Keratinocyte (primary cell): Measurements from ENCODE around the gene PPP1R3E. TPM values are rescaled to one million over a fixed set of nuclear protein-coding genes. Genes with fewer than 3 reads are reported as not detected.

ENCODE experiments used
- DNase-seq: peaks from one replicate; pipeline ENCODE4 v3.0.0-alpha.2; 2011; ENCODE audit warnings: low read depth, missing footprints, low spot score
- FAIRE-seq: peaks from 2 replicates; lab custom pipeline; 2011; peaks lifted over from hg19 to GRCh38; lab: Jason Lieb, UNC
- H2AFZ ChIP-seq: 2 replicates; pipeline ENCODE4 v1.6.0; 2012; ENCODE audit warnings: low read length, control low read depth, inconsistent platforms; ENCODE audit not compliant: control insufficient read depth
- H3K27ac ChIP-seq: 2 replicates; pipeline ENCODE4 v1.5.1; 2011; ENCODE audit warnings: low read length; ENCODE audit not compliant: control insufficient read depth, insufficient read depth
- H3K27me3 ChIP-seq: 3 replicates; pipeline ENCODE4 v1.6.0; 2011; ENCODE audit warnings: low read length; ENCODE audit not compliant: control insufficient read depth, insufficient read depth; ENCODE audit errors: extremely low read depth
- H3K36me3 ChIP-seq, 2 experiments: 2 replicates in 1 of 2; 3 replicates in 1 of 2; pipeline ENCODE4 v1.5.1; 2011; ENCODE audit warnings: low read length in 2 of 2, mild to moderate bottlenecking in 1 of 2; ENCODE audit not compliant: control insufficient read depth in 2 of 2, insufficient read depth in 2 of 2; ENCODE audit errors: extremely low read depth in 1 of 2
- H3K4me1 ChIP-seq: 3 replicates; pipeline ENCODE4 v1.5.1; 2011; ENCODE audit warnings: low read length; ENCODE audit not compliant: control insufficient read depth, insufficient read depth; ENCODE audit errors: extremely low read depth
- H3K4me2 ChIP-seq: 3 replicates; pipeline ENCODE4 v1.6.0; 2011; ENCODE audit warnings: low read depth, low read length; ENCODE audit not compliant: control insufficient read depth, insufficient read depth; ENCODE audit errors: extremely low read depth
- H3K4me3 ChIP-seq, 3 experiments: fragments of 200-600 bp in 1 of 3; sonication (generic) in 1 of 3; 2 replicates in 2 of 3; 3 replicates in 1 of 3; pipeline ENCODE4 v1.5.1; 2011 to 2016; ENCODE audit warnings: low read length in 3 of 3, mild to moderate bottlenecking in 3 of 3, control low read depth in 2 of 3, inconsistent platforms in 1 of 3, low read depth in 1 of 3, mixed read lengths in 1 of 3, mixed run types in 1 of 3, moderate library complexity in 1 of 3; ENCODE audit not compliant: control insufficient read depth in 2 of 3, insufficient read depth in 2 of 3; ENCODE audit errors: extremely low read depth in 1 of 3
- H3K79me2 ChIP-seq: 2 replicates; pipeline ENCODE4 v1.6.0; 2012; ENCODE audit warnings: low read length; ENCODE audit not compliant: control insufficient read depth, insufficient read depth
- H3K9ac ChIP-seq: 3 replicates; pipeline ENCODE4 v1.6.0; 2011; ENCODE audit warnings: low read length; ENCODE audit not compliant: control insufficient read depth, insufficient read depth; ENCODE audit errors: extremely low read depth
- H3K9me1 ChIP-seq: 3 replicates; pipeline ENCODE4 v1.6.0; 2011; ENCODE audit warnings: low read length; ENCODE audit not compliant: control insufficient read depth, insufficient read depth; ENCODE audit errors: extremely low read depth
- H3K9me3 ChIP-seq: 2 replicates; pipeline ENCODE4 v1.5.1; 2012; ENCODE audit warnings: low read depth, low read length; ENCODE audit not compliant: control insufficient read depth
- H4K20me1 ChIP-seq: 3 replicates; pipeline ENCODE4 v1.6.0; 2011; ENCODE audit warnings: low read length; ENCODE audit not compliant: control insufficient read depth, insufficient read depth; ENCODE audit errors: extremely low read depth
- EZH2 ChIP-seq: IDR thresholded peaks from one replicate; pipeline ENCODE4 v1.6.1; 2012; ENCODE audit warnings: inconsistent platforms, mild to moderate bottlenecking, low read length, moderate library complexity
- dilution Hi-C: fragments of 300-500 bp; cut with MboI; formaldehyde crosslinking; loops from one replicate; pipeline ENCODE4 v1.7.0; 2020; ENCODE audit warnings: low sequenced_read_pairs; ENCODE audit not compliant: extremely low pct_ligation_motif_present
- polyA plus RNA-seq, 5 experiments: library from polyadenylated mRNA; depleted of rRNA in 3 of 5; stranded (reverse) in 3 of 5; stranded (forward) in 1 of 5; unstranded in 1 of 5; fragments of >200 nt; gene quantifications; 1 replicate in 1 of 5; 2 replicates in 3 of 5; 3 replicates in 1 of 5; pipeline versions ENCODE4 v1.2.1 to v1.2.3, GENCODE V29; 2011 to 2012; ENCODE audit warnings: missing spikeins in 2 of 5, low read depth in 1 of 5, low replicate concordance in 1 of 5
- TF ChIP-seq, protein P1 (sequence below), 3 experiments: IDR thresholded peaks in 1 of 3; conservative IDR thresholded peaks in 1 of 3; optimal IDR thresholded peaks in 1 of 3; 2 replicates in 2 of 3; 3 replicates in 1 of 3; pipeline versions ENCODE3 to v1.5.1; 2011; ENCODE audit warnings: low read length in 3 of 3, mild to moderate bottlenecking in 3 of 3, moderate library complexity in 2 of 3, control low read depth in 1 of 3, inconsistent platforms in 1 of 3; ENCODE audit not compliant: insufficient read depth in 2 of 3; ENCODE audit errors: extremely low read depth in 1 of 3

PPP1R3E gene
- polyA plus RNA-seq, 1 donor (not counting 4 experiments of a cell fraction or from before 2014, with no cell fraction given) = 2.5 TPM

DNA sequence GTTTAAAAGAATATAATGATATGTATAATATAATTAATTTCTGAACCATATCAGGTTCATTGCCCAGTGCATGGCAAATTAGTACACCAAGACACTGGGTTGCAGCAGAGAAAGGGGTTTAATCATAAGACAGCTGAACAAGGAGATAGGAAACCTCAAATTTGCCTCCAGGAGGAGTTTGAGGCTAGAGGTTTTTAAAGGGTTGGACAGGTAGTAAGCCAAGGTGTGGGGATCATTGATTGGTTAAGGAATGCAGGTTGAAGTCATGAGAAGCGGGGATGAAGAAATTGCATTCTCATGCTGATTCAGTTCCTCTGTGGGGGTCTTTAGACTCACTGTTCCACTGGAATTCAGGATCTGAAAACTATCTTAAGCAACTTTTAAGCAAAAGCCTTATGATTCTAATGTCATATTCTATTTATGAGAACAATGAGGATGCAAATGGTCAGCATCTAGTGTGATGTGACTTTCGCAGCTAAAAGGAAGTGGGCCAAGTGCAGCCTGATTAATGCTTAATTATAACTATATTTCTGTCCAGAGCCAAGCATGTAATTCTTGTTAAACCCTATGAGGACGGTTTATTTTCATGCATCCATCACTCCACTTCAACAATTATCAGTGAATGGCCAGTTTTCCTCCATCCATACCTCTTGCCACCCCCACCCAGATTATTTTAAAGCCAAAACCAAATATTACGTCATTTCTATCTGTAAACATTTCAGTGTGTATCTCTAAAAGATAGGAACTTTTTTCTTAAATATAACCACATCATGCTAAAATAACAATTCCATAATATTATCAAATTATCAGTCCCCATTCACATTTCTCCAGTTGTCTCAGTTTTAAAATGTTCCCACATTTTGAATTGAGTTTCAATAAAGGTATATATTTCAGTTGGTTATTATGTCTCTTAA, 50.0 kb downstream of the PPP1R3E start:
- peak overlapping the region; percentile 46 for H3K4me2 ChIP-seq

DNA sequence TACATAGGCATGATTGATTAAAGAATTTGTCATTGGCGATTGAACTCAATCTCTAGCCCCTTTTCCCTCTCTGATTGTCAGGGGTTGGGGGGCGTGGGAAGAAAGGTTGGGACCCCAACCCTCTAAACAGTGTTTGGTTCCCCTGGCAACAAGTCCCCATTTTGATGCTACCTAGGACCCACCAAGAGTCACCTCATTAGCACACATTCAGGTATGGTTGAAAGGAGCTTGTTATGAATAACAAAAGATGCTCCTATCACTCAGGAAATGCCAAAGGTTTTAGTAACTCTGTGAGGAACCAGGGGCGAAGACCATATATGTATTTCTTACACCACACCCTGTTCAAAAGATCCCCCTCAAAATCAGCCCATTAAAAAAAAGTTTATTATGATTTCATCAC, 50.7 kb downstream of the PPP1R3E start:
- Histone ChIP-seq H3K9ac (no peak overlapping the region), H2AFZ (no peak overlapping the region), H3K4me3 (no peak overlapping the region), H3K4me1 (peaks cover 14% of the 10 kb centered on the region), H3K27me3 (no peaks in the 10 kb centered on the region), H3K4me2 (peak overlapping the region; percentile 20), H3K27ac (peak overlapping the region; percentile 15), H4K20me1 (no peaks in the 10 kb centered on the region), H3K9me3 (no peaks in the 10 kb centered on the region), H3K79me2 (no peaks in the 10 kb centered on the region), H3K9me1 (no peaks in the 10 kb centered on the region), H3K36me3 (no peaks in the 10 kb centered on the region)
- peak; percentile 34 for FAIRE-seq
- TF ChIP-seq, protein P1, sequence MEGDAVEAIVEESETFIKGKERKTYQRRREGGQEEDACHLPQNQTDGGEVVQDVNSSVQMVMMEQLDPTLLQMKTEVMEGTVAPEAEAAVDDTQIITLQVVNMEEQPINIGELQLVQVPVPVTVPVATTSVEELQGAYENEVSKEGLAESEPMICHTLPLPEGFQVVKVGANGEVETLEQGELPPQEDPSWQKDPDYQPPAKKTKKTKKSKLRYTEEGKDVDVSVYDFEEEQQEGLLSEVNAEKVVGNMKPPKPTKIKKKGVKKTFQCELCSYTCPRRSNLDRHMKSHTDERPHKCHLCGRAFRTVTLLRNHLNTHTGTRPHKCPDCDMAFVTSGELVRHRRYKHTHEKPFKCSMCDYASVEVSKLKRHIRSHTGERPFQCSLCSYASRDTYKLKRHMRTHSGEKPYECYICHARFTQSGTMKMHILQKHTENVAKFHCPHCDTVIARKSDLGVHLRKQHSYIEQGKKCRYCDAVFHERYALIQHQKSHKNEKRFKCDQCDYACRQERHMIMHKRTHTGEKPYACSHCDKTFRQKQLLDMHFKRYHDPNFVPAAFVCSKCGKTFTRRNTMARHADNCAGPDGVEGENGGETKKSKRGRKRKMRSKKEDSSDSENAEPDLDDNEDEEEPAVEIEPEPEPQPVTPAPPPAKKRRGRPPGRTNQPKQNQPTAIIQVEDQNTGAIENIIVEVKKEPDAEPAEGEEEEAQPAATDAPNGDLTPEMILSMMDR (optimal IDR thresholded peaks at IDR 0.05 in 1 of 3, IDR thresholded peaks at IDR 0.05 in 1 of 3, conservative IDR thresholded peaks at IDR 0.05 in 1 of 3; ENCODE audit: extremely low read depth in 1 of 3, insufficient read depth in 2 of 3, low read length in 3 of 3) = no peak
- TF ChIP-seq EZH2 = no peak
- DNase-seq = no peak
- dilution Hi-C loops = no loop called here

More for the DNA sequence above, 50.0 kb downstream of the PPP1R3E start:
- peaks cover 14% of the 10 kb centered on the region for H3K4me1 ChIP-seq
- H3K9me3 ChIP-seq = no peaks in the 10 kb centered on the region
- no peak overlapping the region for H2AFZ ChIP-seq
- no peaks in the 10 kb centered on the region for H3K79me2 ChIP-seq
- no peaks in the 10 kb centered on the region for H4K20me1 ChIP-seq
- dilution Hi-C loops = no loop called here
- FAIRE-seq (peak; percentile 69), DNase-seq (peak; percentile 49)
- H3K4me3 ChIP-seq = no peak overlapping the region
- H3K27me3 ChIP-seq = no peaks in the 10 kb centered on the region
- no peaks in the 10 kb centered on the region for H3K9me1 ChIP-seq
- H3K27ac ChIP-seq = peak overlapping the region; percentile 5
- H3K9ac ChIP-seq = no peak overlapping the region
- H3K36me3 ChIP-seq = no peaks in the 10 kb centered on the region
- TF ChIP-seq, protein P1 (optimal IDR thresholded peaks at IDR 0.05 in 1 of 3, IDR thresholded peaks at IDR 0.05 in 1 of 3, conservative IDR thresholded peaks at IDR 0.05 in 1 of 3; ENCODE audit: extremely low read depth in 1 of 3, insufficient read depth in 2 of 3, low read length in 3 of 3) = no peak
- TF ChIP-seq EZH2 = no peak
